HAP-1 (cell line): Measurements from ENCODE around the gene MAGEA4.

ENCODE experiments used
- DNase-seq, 2 experiments: peaks; one replicate each; pipeline ENCODE4 v3.0.0-alpha.2; 2016 to 2020; ENCODE audit warnings: low spot score in 2 of 2
- H3K27me3 ChIP-seq: fragments of 250-450 bp; sonication (Bioruptor Pico); 2 replicates; pipeline ENCODE4 v1.5.1; 2020; ENCODE audit warnings: low read depth, mild to moderate bottlenecking, moderate library complexity
- H3K36me3 ChIP-seq: fragments of 250-450 bp; sonication (Bioruptor Pico); replicated peaks from 2 replicates; pipeline ENCODE4 v1.5.1; 2020; ENCODE audit warnings: mild to moderate bottlenecking
- H3K4me1 ChIP-seq: fragments of 250-450 bp; sonication (Bioruptor Pico); 2 replicates; pipeline ENCODE4 v1.5.1; 2020; ENCODE audit warnings: mild to moderate bottlenecking
- H3K4me3 ChIP-seq: fragments of 250-450 bp; sonication (Bioruptor Pico); 2 replicates; pipeline ENCODE4 v1.5.1; 2020; ENCODE audit warnings: mild to moderate bottlenecking, moderate library complexity
- H3K9me3 ChIP-seq: fragments of 250-450 bp; sonication (Bioruptor Pico); 2 replicates; pipeline ENCODE4 v1.5.1; 2020; ENCODE audit warnings: mild to moderate bottlenecking, moderate library complexity
- in situ Hi-C: fragments of 300-500 bp; cut with MboI; formaldehyde crosslinking; loops from 3 replicates; pipeline ENCODE4 v1.14.3; 2020; ENCODE audit warnings: low sequenced_read_pairs, inconsistent platforms, mixed read lengths

MAGEA4 gene

DNA sequence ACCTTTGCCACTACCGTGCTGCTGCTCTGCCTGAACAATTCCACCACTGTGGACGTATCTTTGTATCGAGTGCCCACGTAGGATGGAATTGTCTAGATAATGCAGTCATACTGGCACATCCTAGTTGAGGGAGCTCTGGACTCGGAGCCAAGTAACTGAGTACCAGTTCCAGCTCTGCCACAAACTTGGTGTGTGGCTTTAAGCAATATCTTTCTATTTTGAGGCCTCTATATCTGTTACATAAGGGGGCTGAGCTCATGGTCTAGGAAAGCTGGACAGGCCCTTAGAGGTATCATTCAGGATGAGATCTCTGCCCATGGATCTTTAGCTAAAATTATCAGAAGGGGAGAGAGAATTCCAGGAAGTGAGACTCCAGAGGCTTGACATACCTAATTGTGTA is 49.3 kb downstream of the MAGEA4 start:
- Histone ChIP-seq H3K4me3 (no peak overlapping the region), H3K27me3 (no peaks in the 10 kb centered on the region), H3K36me3 (no peaks in the 10 kb centered on the region), H3K9me3 (no peaks in the 10 kb centered on the region), H3K4me1 (no peaks in the 10 kb centered on the region)
- DNase-seq, result no peak
- in situ Hi-C loops, result no loop called here

DNA sequence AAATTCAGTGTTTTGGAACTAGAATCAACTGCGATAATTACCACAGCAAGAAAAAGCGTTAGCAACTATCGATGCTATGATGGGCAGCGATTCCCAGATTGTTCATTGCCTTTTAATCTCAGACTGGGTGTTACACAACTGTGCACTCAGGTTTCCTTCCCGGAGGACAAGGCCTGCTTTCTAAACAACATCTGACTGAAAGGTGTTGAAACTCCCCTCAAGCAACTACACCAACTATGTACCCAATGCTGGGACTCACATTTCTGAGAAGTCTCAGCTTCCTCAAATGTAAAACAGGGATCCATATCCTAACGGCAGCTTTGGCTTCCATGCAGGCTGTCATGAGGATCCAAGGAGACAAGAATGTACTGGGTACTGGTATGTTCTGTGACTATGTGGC is 53.5 kb downstream of the MAGEA4 start:
- in situ Hi-C loops, result no loop called here
- H3K9me3 ChIP-seq, result no peaks in the 10 kb centered on the region
- no peaks in the 10 kb centered on the region for H3K36me3 ChIP-seq
- H3K27me3 ChIP-seq, result no peaks in the 10 kb centered on the region
- DNase-seq, result no peak
- no peaks in the 10 kb centered on the region for H3K4me1 ChIP-seq
- H3K4me3 ChIP-seq, result no peak overlapping the region

GRCh38 chrX:151970027-151970426 is 57.3 kb downstream of the MAGEA4 start:
- Histone ChIP-seq H3K9me3 (no peaks in the 10 kb centered on the region), H3K4me1 (no peaks in the 10 kb centered on the region), H3K36me3 (no peaks in the 10 kb centered on the region), H3K27me3 (no peaks in the 10 kb centered on the region), H3K4me3 (no peak overlapping the region)
- no peak for DNase-seq
- in situ Hi-C loops, result no loop called here

DNA sequence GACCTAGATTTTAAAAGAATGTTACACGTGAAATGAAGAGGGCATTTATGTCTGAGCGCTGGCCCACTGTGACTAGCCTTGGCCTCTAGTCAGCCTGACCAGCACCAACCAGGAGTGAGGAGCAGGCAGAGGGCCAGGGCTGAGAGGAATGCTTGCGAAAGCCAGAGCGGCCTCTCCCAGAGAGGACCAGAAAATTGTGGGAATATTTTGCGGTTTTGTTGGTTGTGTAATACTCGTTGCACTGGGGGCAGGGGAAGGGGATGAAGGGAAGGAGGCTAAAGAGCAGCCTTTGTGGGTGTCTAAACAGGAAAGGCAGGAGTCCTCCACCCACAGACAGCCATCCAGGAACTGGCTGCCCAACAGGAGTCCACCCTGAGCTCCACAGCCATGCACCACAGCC is 58.0 kb downstream of the MAGEA4 start:
- in situ Hi-C loops, result no loop called here
- Histone ChIP-seq H3K9me3 (no peaks in the 10 kb centered on the region), H3K4me3 (no peak overlapping the region), H3K36me3 (no peaks in the 10 kb centered on the region), H3K27me3 (no peaks in the 10 kb centered on the region), H3K4me1 (no peaks in the 10 kb centered on the region)
- DNase-seq, result no peak

DNA sequence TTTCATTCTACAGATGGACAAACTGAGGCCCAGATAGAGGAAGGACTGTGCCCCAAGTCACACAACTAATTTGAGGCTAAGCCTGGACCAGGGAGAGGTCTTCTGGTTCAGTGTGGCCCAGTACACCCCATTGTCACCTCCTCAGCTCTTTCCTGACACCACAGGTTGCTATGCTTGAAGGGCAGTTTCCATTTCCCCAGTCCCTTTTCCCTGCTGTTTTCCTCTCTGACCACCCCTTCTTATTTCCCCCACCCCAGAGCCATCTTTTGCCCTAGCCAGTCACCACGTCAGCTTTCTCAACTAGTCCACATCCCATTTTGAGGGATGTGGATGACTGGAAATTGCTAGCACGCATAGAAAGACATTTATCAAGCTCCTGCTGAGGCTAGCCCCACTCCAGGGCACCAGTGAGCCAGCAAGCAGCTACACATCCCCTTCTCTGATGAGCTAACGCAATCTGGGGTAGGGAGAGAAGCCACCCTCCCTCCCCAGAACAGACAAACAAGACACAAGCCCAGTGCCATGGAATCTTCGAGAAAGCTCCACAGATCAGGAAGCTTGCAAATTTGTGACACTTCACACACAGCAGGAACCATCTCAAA is 60.5 kb downstream of the MAGEA4 start:
- Histone ChIP-seq H3K4me1 (no peaks in the 10 kb centered on the region), H3K4me3 (no peak overlapping the region), H3K36me3 (no peaks in the 10 kb centered on the region), H3K27me3 (no peaks in the 10 kb centered on the region), H3K9me3 (no peaks in the 10 kb centered on the region)
- in situ Hi-C loops, result no loop called here
- no peak for DNase-seq

GRCh38 chrX:151973851-151974335 is 61.2 kb downstream of the MAGEA4 start:
- DNase-seq, result no peak
- Histone ChIP-seq H3K36me3 (no peaks in the 10 kb centered on the region), H3K27me3 (no peaks in the 10 kb centered on the region), H3K9me3 (no peaks in the 10 kb centered on the region), H3K4me3 (no peak overlapping the region), H3K4me1 (no peaks in the 10 kb centered on the region)
- in situ Hi-C loops, result no loop called here
